GM18868 (cell line): ENCODE measurements around the gene ATP6V1E1.
"Not testable (repeated sequence)": the region's sequence is repeated elsewhere in the genome, so short reads cannot be mapped to it uniquely, and the experiment has no call there.

Experiments used
- ATAC-seq: cut with Tn5 transposase; IDR thresholded peaks from one replicate; pipeline ENCODE4 v1.9.1; 2021; ENCODE audit warnings: mild to moderate bottlenecking, moderate library complexity; ENCODE audit not compliant: unreplicated experiment

The ATP6V1E1 gene

DNA sequence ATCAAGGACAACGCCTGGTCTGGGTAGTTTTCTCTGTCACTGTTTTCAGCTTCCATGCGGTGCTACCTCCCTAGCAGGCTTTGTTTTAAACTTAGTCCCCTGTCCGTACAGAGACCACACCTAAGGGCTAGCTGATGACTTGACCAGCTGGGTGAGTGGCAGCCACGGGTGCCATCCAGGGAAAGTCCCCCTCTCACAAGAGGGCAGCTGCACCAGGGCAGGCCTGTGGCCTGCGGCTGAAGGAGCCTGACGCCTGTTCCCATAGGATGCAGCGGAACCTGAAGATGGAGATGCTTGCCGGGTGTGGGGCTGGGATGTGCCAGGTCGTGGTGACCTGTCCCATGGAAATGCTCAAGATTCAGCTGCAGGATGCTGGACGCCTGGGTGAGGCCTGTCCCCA lies 45.4 kb downstream of the ATP6V1E1 start:
- no peak for ATAC-seq

DNA sequence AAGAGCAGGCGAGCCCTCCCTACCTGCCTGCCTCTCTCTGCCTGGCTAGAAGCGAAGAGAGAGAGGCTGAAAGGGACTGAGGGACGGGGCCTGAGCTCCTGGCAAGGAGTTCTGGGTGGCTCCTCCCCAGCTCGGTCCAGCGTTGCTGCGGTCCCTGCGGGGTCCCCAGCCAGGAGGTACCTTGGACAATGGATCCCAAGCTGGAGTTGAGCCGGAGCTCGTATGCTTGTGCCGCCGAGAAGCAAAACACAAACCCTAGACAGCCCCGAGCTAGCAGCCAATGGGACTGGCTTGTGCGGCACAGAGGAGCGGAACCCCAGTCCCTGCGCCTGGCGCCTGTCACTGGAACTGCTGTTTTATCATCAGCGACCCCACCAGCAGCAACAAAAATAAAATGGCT lies 46.9 kb downstream of the ATP6V1E1 start:
- no peak for ATAC-seq

DNA sequence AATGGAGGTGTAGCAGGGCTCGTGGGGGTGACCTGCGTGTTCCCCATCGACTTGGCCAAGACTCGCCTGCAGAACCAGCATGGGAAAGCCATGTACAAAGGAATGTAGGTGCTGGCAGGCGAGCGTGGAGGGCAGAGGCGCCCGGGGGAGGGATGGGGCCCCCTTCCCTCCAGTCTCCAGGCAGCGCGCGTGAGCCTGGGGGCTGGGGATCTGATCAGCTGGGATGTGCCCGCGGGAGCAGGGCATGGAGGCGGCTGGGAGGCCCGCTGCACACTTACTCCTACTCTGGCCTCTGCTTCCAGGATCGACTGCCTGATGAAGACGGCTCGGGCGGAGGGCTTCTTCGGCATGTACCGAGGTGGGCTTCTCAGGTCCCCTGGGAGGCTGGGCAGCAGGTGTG lies 47.5 kb downstream of the ATP6V1E1 start:
- ATAC-seq = no peak

DNA sequence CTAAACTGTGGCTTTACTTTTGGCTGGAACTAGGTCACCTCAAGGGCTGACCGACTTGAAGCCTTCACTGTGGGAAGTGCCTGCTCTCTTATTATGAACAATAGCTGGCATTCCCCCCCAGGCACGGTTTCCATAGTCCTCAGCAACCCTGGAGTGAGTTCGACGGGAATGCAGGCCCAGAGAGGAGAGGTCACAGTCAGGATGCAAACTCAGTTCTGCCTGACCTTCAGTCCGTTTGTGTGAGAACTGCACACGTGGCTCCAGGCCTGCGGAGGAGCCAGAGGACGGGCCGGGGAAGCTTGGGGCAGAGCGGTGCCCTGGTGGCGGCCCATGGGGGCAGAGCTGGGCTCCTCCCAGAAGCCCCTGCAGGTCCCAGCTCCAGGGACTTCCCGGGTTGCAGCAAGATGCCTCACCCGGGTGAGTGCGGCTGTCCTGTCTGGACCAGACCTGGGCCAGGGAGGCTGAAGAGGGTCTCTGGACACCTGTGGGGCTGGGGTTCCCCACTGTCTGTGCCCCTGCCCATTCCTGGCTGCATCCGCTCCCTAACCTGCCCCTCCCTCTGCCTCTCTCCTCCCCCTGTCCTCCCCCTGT lies 48.0 kb downstream of the ATP6V1E1 start:
- ATAC-seq = no peak

DNA sequence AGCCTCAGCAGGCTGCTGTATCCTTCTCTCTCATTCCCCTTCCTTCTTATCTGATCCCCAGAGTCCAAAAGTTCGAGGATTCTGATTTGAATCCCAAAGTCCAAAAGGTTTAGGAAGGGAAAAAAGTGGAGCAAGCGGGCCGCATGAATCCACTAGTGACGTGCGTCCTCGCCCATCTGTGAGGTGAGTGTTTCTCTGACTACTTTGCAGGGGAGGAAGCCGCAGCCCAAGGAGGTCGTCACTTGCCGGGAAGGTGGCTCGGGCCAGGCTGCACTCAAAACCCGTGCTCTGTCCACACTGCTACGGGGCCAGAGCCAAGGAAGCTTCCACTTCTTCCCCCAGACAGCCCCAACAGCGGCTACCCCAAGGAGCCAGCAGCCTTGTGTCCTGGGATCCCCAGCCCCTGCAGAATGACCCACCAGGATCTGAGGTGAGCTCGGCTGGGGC lies 49.0 kb downstream of the ATP6V1E1 start:
- no peak for ATAC-seq

DNA sequence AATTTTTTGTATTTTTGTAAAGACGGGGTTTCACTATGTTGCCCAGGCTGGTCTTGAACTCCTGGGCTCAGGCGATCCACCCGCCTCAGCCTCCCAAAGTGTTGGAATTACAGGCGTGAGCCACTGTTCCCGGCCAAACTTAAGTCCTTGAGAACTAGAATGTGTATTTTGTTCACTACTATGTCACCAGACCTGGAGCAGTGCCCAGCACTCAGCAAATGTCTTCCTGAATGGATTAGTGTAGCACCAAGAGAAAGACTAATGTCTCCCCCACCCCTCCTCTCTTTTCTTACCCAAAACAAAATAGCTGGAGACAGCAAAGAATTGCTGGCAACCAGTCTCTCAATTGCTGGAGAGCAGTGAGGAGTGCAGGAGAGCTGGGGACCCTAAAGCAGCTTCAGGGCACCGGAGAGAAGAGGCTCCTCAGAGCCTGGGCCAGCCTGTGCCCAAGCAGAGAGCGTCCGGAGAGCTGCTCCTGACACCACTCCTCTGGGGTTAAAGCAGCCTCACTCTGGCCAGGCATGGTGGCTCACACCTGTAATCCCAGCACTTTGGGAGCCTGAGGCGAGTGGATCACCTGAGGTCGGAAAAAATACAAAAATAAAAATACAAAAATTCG lies 50.3 kb downstream of the ATP6V1E1 start:
- no peak for ATAC-seq

DNA sequence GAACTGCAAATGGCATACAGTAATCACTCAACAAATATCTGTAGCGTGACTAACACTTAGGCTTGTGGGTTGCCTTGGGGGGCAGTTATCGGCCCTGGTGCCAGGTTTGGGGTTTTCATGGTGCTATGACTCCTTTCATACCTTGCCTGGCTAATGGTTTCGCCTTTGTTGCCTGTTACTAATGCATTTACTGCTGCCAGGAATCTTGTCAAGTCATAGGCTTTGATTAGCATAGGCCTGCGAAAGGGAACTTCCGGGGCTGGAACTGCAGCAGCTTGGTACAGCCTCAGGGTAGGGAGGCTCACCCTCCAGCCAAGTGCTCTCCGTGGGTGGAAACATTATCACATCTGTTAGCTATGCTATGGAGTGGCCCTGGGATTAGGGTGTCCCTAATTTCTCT lies 52.1 kb downstream of the ATP6V1E1 start:
- ATAC-seq = no peak

DNA sequence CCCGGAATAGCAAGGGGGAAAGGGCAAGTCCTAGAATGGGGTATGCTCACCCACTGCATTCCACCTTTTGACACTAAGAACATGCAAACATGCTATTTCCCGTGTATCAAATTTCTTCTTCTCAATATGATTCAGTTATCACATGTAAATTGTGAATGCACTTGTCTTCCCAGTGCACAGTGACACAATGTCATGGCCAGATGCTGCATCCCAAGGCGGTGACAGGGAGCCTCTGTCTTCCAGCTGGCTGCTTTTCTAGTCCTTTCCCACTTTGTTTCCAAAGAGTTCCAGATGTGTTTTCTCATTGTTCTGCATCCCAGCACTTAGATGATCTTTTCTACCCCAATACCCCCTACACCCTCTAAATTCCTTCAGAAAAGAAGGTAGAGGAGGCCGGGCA lies 52.9 kb downstream of the ATP6V1E1 start:
- ATAC-seq = no peak

DNA sequence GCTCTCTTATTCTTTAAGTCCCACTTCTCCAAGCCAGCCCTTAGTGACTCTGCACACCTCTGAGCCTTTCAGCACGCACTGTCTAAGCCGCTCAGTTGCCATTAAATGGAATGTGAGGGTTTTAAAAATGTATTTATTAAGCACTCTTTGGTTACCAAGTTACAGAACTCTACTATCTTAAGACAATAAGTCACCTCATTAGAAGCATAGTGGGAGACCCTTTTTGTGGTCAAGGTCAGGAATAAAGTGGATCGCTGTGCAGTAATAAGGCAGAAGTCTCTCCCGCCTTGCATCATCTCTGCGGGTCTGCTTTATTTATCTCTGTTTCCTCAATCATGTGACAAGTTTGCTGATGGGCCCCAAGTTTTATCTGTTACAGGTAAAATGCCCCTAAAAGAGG lies 53.4 kb downstream of the ATP6V1E1 start:
- no peak for ATAC-seq

DNA sequence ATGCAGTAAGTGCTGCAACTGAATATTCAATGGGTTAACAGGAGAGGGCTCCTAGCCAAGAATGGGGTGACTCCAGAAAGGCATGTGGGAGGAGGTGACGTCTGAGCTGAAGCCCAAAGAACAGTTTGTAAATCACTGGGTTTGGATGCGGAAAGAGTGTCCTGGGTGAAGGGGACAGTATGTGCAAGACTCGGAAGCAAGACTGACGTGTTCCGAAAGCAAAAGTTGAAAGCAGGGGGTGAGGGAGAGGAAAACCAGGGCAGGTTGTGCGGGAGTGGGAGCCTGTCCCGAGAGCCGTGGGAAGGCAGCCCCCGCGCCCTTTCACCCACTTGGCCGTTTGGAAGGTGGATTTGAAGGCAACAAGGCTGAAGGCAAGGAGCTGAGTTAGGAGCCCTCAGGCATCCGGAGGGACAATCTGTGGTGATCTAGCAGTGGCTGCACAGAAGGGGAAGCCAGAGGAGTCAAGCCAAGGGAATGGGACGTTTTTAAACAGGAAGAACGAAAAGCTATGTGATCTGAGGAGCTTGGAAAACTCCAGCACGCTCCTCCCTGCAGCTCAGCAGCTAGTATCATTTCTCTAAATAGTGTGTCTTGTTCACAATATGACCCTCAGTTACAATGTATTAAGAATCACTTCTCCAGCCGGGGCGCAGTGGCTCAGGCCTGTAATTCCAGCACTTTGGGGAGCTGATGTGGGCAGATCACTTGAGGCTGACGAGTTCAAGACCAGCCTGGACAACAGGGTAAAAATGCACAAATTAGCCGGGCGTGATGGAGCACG lies 57.5 kb downstream of the ATP6V1E1 start:
- no peak for ATAC-seq

DNA sequence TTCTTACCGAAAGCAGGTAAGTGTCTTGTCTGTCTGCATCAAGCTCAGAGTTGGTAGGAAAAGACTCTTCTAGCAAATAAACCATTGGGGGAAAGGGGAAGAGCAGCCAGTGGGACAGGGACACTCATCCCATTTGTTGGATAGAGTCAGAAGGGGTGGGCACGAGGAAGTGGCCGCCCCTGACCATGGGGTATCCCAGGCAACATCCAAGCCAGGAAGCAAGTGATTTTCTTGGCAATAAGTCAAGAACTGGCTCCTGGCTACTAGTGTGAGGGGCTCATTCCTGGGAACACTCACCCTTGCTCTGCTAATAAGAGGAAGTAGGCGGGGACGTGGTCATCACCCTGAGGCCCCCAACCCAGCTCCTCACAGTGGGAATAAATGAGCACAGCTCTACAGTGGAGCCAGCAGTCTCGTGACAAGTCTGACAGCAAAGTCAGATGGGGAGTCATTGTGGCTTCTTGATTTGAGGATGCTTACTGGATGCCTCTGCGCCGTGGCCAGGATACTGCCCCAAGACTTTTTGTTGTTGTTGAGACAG lies 58.5 kb downstream of the ATP6V1E1 start:
- no peak for ATAC-seq

DNA sequence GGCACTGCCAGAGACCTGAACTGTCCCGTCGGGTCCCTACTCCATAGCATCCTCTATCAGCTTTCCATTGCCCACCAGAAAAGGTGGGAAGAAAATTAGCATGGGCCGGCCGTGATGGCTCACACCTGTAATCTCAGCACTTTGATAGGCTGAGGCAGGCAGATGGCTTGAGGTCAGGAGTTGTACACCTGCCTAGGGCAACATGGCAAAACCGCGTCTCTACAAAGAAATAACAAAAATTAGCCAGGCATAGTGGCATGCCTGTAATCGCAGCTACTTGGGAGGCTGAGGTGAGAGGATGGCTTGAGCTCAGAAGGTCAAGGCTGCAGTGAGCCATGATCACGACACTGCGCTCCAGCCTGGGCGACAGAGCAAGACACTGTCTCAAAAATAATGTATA lies 61.8 kb downstream of the ATP6V1E1 start:
- no peak for ATAC-seq

DNA sequence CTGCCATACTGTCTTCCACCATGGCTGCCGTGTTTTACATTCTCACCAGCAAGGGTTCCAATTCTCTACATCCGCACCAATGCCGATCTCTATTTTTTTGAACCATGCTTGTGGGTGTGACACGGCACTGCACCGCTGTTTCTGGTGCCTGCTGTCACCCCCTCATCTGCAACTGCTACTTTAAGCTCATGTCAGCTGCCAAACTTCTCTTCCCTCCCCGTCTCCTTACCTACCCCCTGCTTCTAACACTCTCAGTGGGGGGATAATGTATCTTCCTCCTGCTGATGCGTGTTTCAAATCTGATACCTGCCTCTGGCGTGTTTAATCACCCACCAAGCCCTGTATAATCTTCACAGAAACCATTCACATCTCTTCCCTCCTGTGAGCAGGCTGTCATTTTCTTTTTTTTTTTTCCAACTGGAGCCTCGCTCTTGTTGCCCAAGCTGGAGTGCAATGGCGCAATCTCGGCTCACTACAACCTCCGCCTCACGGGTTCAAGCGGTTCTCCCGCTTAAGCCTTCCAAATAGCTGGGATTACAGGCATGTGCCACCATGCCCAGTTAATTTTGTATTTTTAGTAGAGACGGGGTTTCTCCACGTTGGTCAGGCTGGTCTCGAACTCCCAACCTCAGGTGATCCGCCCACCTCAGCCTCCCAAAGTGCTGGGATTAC lies 62.4 kb downstream of the ATP6V1E1 start:
- not testable (repeated sequence) for ATAC-seq

DNA sequence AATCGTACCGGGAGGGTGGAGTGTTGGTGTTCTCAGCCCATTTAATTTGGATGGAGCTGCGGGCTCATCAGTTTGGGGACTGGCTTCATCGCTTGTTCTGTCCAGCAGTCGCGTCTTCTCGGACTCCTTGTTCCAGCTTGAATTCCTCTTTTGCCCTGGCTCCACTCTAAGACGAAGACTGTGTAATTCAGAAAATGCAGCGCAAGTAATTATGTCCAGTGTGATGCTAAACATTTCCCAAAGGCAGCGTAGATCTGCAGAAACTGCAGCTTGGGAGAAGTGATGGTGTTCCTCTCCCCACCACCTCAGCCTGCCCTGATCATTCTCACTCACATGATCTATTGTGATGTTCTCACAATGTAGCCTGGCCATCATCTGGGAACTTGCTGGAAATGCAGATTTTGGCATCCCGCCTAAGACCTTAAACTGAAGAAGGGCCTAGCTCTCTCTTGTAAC lies 64.6 kb downstream of the ATP6V1E1 start:
- no peak for ATAC-seq

DNA sequence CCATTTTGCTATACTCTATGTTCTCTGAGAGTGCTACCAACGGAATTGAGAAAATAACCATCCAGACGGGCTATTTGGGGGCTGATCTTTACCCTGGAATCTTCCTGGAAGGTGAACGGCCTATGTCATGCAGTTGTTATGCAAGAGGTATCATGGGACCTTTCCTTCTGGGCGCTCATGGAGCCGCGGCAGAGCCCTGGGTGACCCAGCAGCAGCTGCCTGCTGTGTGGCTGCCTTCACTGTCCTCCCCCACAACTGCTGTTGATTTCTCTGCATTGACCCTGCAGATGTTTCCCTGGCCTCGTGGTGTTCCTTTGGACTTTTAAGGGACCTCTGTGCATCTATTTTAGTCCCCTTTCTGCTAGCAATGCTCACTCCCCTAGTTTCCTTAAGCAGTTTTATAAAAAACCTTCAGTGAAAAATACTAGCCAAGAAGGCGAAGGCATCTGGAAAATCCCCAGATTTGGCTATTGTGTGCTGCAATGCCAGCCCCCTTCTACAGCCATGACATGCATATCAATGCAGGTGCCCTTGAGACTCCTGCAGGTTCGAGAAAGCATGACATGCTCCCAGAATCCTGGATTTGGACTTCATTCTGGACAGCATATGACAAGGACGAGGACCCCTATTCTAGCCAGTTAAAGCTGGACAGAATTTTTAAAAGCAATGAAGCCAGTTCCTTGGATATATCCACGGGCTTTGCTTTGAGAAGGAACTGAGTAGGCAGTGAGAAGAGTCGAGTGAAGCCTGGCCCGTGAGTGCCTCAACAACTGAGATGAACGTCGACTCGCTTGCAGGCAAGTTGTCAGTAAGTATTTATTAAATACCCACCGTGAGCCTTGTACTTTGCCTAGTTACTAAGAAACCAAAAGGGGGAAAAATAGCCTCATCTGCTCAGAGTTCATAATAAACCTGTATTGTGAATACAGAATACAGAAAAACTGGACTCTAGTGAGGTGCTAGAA lies 65.4 kb downstream of the ATP6V1E1 start, which contains the start of gene SLC25A18:
TSS of gene SLC25A18 (plus strand) at position 593 of the 965 bp plus-strand sequence. CDS start 16,447 bp downstream, outside the sequence.
- no peak for ATAC-seq

DNA sequence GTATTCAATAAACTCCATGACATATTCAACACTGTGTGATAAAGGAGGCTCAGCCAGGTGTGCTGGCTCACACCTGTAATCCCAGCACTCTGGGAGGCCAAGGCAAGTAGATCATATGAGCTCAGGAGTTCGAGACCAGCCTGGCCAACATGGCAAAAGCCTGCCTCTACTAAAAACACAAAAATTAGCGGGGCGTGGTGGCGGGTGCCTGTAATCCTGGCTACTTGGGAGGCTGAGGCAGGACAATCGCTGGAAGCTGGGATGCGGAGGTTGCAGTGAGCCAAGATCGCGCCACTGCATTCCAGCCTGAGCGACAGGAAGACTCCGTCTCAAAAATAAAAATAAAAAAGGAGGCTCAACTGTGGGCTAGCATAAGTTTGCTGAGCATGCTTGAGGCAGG lies 69.4 kb downstream of the ATP6V1E1 start:
- ATAC-seq = no peak

DNA sequence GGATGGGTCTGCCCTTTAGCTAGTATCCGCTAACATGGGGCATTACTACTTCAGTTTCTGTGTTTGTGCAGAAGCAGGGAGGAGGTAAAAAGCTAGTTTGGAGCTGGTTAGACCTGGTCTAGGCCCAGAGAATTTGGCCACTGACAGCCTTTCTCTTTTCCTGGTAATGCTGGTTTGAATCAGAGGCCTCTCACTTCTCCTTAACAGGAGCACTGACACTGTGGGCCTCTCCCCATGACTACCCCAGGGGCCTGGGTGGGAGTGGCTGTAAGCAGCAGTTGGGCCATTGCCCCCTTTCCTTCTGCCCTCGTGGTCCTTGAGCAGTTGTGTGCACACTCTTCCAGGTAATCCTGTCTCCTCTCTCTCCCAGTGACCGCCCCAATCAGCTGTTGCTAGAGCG lies 73.7 kb downstream of the ATP6V1E1 start:
- ATAC-seq = no peak

DNA sequence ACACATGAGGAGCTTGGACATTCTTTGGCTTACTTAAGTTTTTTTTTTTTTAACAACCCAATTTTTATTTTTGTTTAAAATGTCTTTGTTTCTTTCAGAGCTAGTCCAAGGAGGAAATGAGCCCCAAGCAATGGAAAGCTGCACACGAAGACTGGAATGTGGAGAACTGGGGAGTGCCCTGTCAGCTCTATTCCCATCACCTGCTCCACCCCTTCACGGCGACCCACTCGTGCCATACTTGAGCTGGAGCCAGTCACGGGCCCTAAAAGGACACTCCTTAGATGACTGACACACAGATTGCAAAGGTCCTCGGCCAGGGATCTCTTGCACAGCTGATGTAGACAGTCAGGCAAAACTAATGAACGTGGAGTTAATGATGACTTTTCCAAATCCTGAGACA lies 75.8 kb downstream of the ATP6V1E1 start:
- no peak for ATAC-seq

DNA sequence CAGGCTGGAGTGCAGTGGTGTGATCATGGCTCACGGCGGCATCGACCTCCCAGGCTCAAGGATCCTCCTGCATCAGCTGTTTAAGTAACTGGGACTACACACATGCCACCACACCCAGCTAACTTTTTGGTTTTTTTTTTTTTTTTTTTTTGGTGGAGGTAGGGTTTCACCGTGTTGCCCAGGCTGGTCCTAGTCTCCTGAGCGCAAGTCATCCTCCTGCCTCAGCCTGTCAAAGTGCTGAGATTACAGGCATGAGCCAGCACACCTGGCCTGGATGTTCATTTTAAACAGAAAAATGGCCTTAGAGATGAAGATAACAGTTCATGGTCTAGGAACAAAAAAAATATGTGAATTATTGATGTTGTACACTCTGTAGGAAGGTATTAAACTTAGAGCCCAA lies 78.9 kb downstream of the ATP6V1E1 start:
- ATAC-seq = no peak

DNA sequence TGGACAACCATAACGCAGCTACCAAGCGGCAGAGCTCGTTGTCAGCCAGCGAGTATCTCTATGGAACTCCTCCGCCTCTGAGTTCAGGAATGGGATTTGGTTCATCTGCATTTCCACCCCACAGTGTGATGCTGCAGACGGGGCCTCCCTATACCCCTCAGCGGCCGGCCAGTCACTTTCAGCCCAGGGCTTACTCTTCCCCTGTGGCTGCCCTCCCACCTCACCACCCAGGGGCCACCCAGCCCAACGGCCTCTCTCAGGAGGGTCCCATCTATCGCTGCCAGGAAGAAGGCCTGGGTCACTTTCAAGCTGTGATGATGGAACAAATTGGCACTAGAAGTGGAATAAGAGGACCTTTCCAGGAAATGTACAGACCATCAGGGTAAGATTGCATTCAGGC lies 79.4 kb downstream of the ATP6V1E1 start:
- no peak for ATAC-seq
